Stomach (tissue), 4 donors: ENCODE results near the gene FAM187B.

ENCODE experiments used
- EP300 ChIP-seq: sonication (generic); formaldehyde crosslinking; IDR thresholded peaks from one replicate; pipeline ENCODE4 v1.6.1; 2017; ENCODE audit warnings: antibody characterized with exemption
- POLR2A ChIP-seq, 4 donors: fragments of 450-650 bp; IDR thresholded peaks; one replicate each; pipeline ENCODE4 v1.6.1; 2016; ENCODE audit warnings: antibody characterized with exemption in 4 of 4, control low read depth in 2 of 4, mild to moderate bottlenecking in 1 of 4, moderate library complexity in 1 of 4
- TF ChIP-seq, protein P1 (sequence below), 7 experiments: fragments of 450-650 bp in 4 of 7; fragments of 200-600 bp in 3 of 7; sonication (generic) in 3 of 7; IDR thresholded peaks; one replicate each; pipeline ENCODE4 v1.5.1; 2016 to 2019; ENCODE audit warnings: antibody characterized with exemption in 7 of 7, control low read depth in 2 of 7, mild to moderate bottlenecking in 1 of 7

- TF ChIP-seq POLR2A (IDR thresholded peaks at IDR 0.05) (no peak), EP300 (no peak)
- TF ChIP-seq, protein P1, sequence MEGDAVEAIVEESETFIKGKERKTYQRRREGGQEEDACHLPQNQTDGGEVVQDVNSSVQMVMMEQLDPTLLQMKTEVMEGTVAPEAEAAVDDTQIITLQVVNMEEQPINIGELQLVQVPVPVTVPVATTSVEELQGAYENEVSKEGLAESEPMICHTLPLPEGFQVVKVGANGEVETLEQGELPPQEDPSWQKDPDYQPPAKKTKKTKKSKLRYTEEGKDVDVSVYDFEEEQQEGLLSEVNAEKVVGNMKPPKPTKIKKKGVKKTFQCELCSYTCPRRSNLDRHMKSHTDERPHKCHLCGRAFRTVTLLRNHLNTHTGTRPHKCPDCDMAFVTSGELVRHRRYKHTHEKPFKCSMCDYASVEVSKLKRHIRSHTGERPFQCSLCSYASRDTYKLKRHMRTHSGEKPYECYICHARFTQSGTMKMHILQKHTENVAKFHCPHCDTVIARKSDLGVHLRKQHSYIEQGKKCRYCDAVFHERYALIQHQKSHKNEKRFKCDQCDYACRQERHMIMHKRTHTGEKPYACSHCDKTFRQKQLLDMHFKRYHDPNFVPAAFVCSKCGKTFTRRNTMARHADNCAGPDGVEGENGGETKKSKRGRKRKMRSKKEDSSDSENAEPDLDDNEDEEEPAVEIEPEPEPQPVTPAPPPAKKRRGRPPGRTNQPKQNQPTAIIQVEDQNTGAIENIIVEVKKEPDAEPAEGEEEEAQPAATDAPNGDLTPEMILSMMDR (IDR thresholded peaks at IDR 0.05), result no peak
These were observed 36.8 kb upstream of the FAM187B start for GRCh38 chr19:35265126-35265899.
